A549 (cell line): Measurements from ENCODE around the gene PKP1. TPM values are rescaled to one million over a fixed set of nuclear protein-coding genes. Genes with fewer than 3 reads are reported as not detected.

Source experiments
- ATAC-seq, 2 experiments: fragments of 200-7000 bp in 1 of 2; fragments of >200 bp in 1 of 2; cut with Nextera tagmentation in 1 of 2; cut with Tn5 transposase in 1 of 2; 3 replicates each; pipeline versions ENCODE4 v1.8.0 to v1.9.1; 2018 to 2020; ENCODE audit warnings: mild to moderate bottlenecking in 1 of 2, moderate library complexity in 1 of 2
- CTCF ChIA-PET: fragments of 300-600 bp; sonication (Branson Sonifier 250); formaldehyde crosslinking; extraction: SDS; loops from one replicate; lab custom pipeline; 2021; ENCODE audit warnings: antibody characterized with exemption, inconsistent platforms; lab: Yijun Ruan, JAX
- POLR2A ChIA-PET: fragments of 350-600 bp; formaldehyde crosslinking; extraction: SDS; loops from one replicate; lab custom pipeline; 2021; ENCODE audit warnings: antibody characterized with exemption, inconsistent platforms; lab: Yijun Ruan, JAX
- DNase-seq, 2 experiments: peaks; one replicate each; pipeline versions ENCODE4 v3.0.0 to v3.0.0-alpha.2; 2011 to 2016; ENCODE audit warnings: low read depth in 1 of 2, low spot score in 1 of 2
- FAIRE-seq: peaks from 2 replicates; lab custom pipeline; 2011; peaks lifted over from hg19 to GRCh38; lab: Jason Lieb, UNC
- H3K27ac ChIP-seq, 2 experiments: fragments of >200 bp; sonication (Bioruptor Twin); formaldehyde crosslinking; 3 replicates each; pipeline ENCODE4 v1.5.1; 2016 to 2017
- H3K4me1 ChIP-seq: fragments of >200 bp; sonication (Bioruptor Twin); formaldehyde crosslinking; 3 replicates; pipeline ENCODE4 v1.6.1; 2016
- H3K4me2 ChIP-seq: fragments of >200 bp; sonication (Bioruptor Twin); formaldehyde crosslinking; 3 replicates; pipeline ENCODE4 v1.6.1; 2016
- H3K4me3 ChIP-seq: fragments of >200 bp; sonication (Bioruptor Twin); formaldehyde crosslinking; 3 replicates; pipeline ENCODE4 v1.5.1; 2016
- H3K9me3 ChIP-seq: fragments of >200 bp; sonication (Bioruptor Twin); formaldehyde crosslinking; 3 replicates; pipeline ENCODE4 v1.6.1; 2016
- ATOH8 ChIP-seq: fragments of 250-450 bp; sonication (Bioruptor Pico); IDR thresholded peaks from 2 replicates; pipeline ENCODE4 v1.5.0; 2020; ENCODE audit warnings: low read depth, mild to moderate bottlenecking, moderate library complexity
- CBX2 ChIP-seq: fragments of 200-600 bp; sonication (generic); IDR thresholded peaks from 2 replicates; pipeline ENCODE4 v1.6.1; 2016; ENCODE audit warnings: low read depth, mild to moderate bottlenecking, borderline replicate concordance
- CEBPB ChIP-seq, 2 experiments: fragments of >200 bp in 1 of 2; sonication (Bioruptor Twin) in 1 of 2; formaldehyde crosslinking in 1 of 2; IDR thresholded peaks; 2 replicates each; pipeline ENCODE4 v1.6.1; 2012 to 2016
- CHD2 ChIP-seq: fragments of 150-350 bp; IDR thresholded peaks from 2 replicates; pipeline ENCODE4 v1.6.1; 2014; ENCODE audit warnings: low read length; ENCODE audit not compliant: partially characterized antibody
- EHF ChIP-seq: fragments of 250-450 bp; sonication (Bioruptor Pico); IDR thresholded peaks from 2 replicates; pipeline ENCODE4 v1.5.0; 2020; ENCODE audit warnings: mild to moderate bottlenecking
- ELK1 ChIP-seq: fragments of 150-350 bp; IDR thresholded peaks from 2 replicates; pipeline ENCODE4 v1.6.1; 2014; ENCODE audit warnings: low read depth, mild to moderate bottlenecking, low read length
- FOSL2 ChIP-seq, 2 experiments: fragments of 450-650 bp in 1 of 2; fragments of >200 bp in 1 of 2; sonication (Bioruptor Twin) in 1 of 2; formaldehyde crosslinking; IDR thresholded peaks; 2 replicates each; pipeline versions ENCODE4 v1.5.0 to v1.6.1; 2016 to 2020; ENCODE audit warnings: mild to moderate bottlenecking in 1 of 2, moderate library complexity in 1 of 2
- FOXS1 ChIP-seq: fragments of 250-450 bp; sonication (Bioruptor Pico); IDR thresholded peaks from 2 replicates; pipeline ENCODE4 v1.5.0; 2020; ENCODE audit warnings: mild to moderate bottlenecking, moderate library complexity
- HDAC2 ChIP-seq: fragments of 200-600 bp; sonication (generic); IDR thresholded peaks from 2 replicates; pipeline ENCODE4 v1.6.1; 2016
- HOXA7 ChIP-seq: fragments of 250-450 bp; sonication (Bioruptor Pico); IDR thresholded peaks from 2 replicates; pipeline ENCODE4 v1.5.0; 2020; ENCODE audit warnings: mild to moderate bottlenecking, moderate library complexity
- HOXB13 ChIP-seq: fragments of 250-450 bp; sonication (Bioruptor Pico); IDR thresholded peaks from 2 replicates; pipeline ENCODE4 v1.5.0; 2020; ENCODE audit warnings: low read depth, mild to moderate bottlenecking, moderate library complexity
- HOXB5 ChIP-seq: fragments of 250-450 bp; sonication (Bioruptor Pico); IDR thresholded peaks from 2 replicates; pipeline ENCODE4 v1.5.0; 2020; ENCODE audit warnings: mild to moderate bottlenecking, moderate library complexity
- JUNB ChIP-seq: fragments of >200 bp; sonication (Bioruptor Twin); formaldehyde crosslinking; IDR thresholded peaks from 2 replicates; pipeline ENCODE4 v1.6.1; 2016
- MAFK ChIP-seq: fragments of 450-650 bp; IDR thresholded peaks from 2 replicates; pipeline ENCODE4 v1.6.1; 2014; ENCODE audit not compliant: partially characterized antibody
- MAX ChIP-seq: IDR thresholded peaks from 2 replicates; pipeline ENCODE4 v1.6.1; 2012
- NFE2L2 ChIP-seq: fragments of 150-350 bp; conservative IDR thresholded peaks from 2 replicates; pipeline ENCODE4 v1.6.1; 2014; ENCODE audit warnings: low read length
- NPAS2 ChIP-seq: fragments of 250-450 bp; sonication (Bioruptor Pico); IDR thresholded peaks from 2 replicates; pipeline ENCODE4 v1.8.0; 2022; ENCODE audit warnings: mild to moderate bottlenecking, moderate library complexity, borderline replicate concordance
- USF2 ChIP-seq: fragments of 450-650 bp; IDR thresholded peaks from 2 replicates; pipeline ENCODE4 v1.6.1; 2014; ENCODE audit warnings: antibody characterized with exemption
- ZC3H11A ChIP-seq: fragments of 450-650 bp; IDR thresholded peaks from 2 replicates; pipeline ENCODE4 v1.6.1; 2014; ENCODE audit warnings: antibody characterized with exemption, mild to moderate bottlenecking
- ZFP36 ChIP-seq: fragments of 450-650 bp; IDR thresholded peaks from 2 replicates; pipeline ENCODE4 v1.6.1; 2014; ENCODE audit warnings: borderline replicate concordance; ENCODE audit not compliant: partially characterized antibody
- ZNF302 ChIP-seq: fragments of 250-450 bp; sonication (Bioruptor Pico); IDR thresholded peaks from 2 replicates; pipeline ENCODE4 v1.9.0; 2021; ENCODE audit warnings: inconsistent platforms, mild to moderate bottlenecking, moderate library complexity
- ZSCAN20 ChIP-seq: fragments of 250-450 bp; sonication (Bioruptor Pico); IDR thresholded peaks from 2 replicates; pipeline ENCODE4 v1.8.0; 2022; ENCODE audit warnings: mild to moderate bottlenecking, moderate library complexity
- WGBS: methylation state at CpG from one replicate; pipeline ENCODE4 v1.1.6; 2017; ENCODE audit errors: missing lambda C conversion rate; 5-methylcytosine and 5-hydroxymethylcytosine counted together
- polyA plus RNA-seq, 4 experiments: library from polyadenylated mRNA; depleted of rRNA in 3 of 4; stranded (reverse); fragments of >200 nt; fragmentation: RNase III in 1 of 4; extraction: RNeasy Plus Mini Kit Qiagen cat#74134 plus additional on column Dnase treatment in 1 of 4; gene quantifications; 2 replicates in 3 of 4; 3 replicates in 1 of 4; pipeline ENCODE4 v1.2.3, GENCODE V29; 2011 to 2017
- TF ChIP-seq, protein P1 (sequence below): IDR thresholded peaks from 2 replicates; pipeline ENCODE4 v1.6.1; 2012; ENCODE audit warnings: low read depth, borderline replicate concordance
- TF ChIP-seq, protein P2 (sequence below): fragments of >200 bp; sonication (Bioruptor Twin); formaldehyde crosslinking; IDR thresholded peaks from 3 replicates; pipeline ENCODE4 v1.6.1; 2016

PKP1 gene
- polyA plus RNA-seq, 2 of the 4 experiments (the other 2 are of a cell fraction) = not detected

- ChIA-PET POLR2A (no interaction called here), CTCF (interaction anchor here (0.7 to 8.4 kb wide), 9 partner anchors 13 to 96 kb away, joined by 3 to 79 read pairs (median 4); no protein-coding TSS in a partner anchor)
- peak overlapping the region; percentile 73 to 90 for H3K27ac ChIP-seq
- DNase-seq (peak in 1 of 2 experiments; percentile 68), FAIRE-seq (no peak)
- H3K4me2 ChIP-seq = peak overlapping the region; percentile 65
- no peak for TF ChIP-seq CEBPB (IDR thresholded peaks at IDR 0.05)
- TF ChIP-seq NFE2L2 = peak; percentile 76
- TF ChIP-seq MAX = peak; percentile 44; the same call in 1 of the 2 replicates
- TF ChIP-seq MAFK = peak; percentile 57
- TF ChIP-seq ZC3H11A = no peak
- no peak for TF ChIP-seq FOXS1 (CRISPR knock-in tag)
- no peak for TF ChIP-seq FOSL2 (IDR thresholded peaks at IDR 0.05)
- peak; percentile 70 for TF ChIP-seq FOSL2 (CRISPR knock-in tag; IDR thresholded peaks at IDR 0.05)
- TF ChIP-seq, all 56 proteins: peak for 4
- Histone ChIP-seq H3K9me3 (no peaks in the 10 kb centered on the region), H3K4me3 (no peak overlapping the region), H3K4me1 (peaks cover 48% of the 10 kb centered on the region)
- peak in 1 of 2 experiments; percentile 70; a peak in 3 of 6 replicates for ATAC-seq
- WGBS = 78% methylated on average over 14 of the region's 14 CpGs
Observed at GRCh38 chr1:201267481-201268229, 15.7 kb upstream of the PKP1 start.

DNA sequence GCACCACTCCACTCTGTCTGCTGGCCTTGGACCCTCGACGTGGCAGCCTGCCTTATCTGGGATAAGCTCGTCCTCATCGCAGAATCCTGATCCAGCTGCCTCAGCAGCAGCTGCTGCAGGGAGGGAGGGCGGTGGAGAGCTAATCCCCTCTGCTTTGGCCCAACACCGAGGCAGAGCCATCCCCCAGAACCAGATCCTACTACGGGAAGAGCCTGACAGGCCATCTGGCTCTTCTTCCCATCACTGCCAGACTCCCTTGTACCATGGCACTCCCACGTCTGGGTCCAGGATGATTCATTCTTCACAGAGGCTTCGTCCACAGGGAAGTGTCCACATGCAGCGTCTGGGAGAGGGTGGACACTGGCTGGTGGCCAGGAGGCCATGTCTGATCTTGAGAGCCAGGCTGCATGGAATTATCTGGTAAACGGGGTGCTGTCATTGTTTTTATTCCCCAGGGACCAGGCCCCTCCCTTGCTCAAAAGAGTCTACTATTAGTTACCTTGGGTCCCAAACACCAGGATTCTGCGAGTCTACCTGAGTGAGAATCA is 14.6 kb upstream of the PKP1 start:
- H3K4me2 ChIP-seq = peak overlapping the region; percentile 65
- WGBS = 41% methylated on average over 12 of the region's 12 CpGs
- peak overlapping the region; percentile 73 to 90 for H3K27ac ChIP-seq
- POLR2A ChIA-PET = no interaction called here
- peaks cover 48% of the 10 kb centered on the region for H3K4me1 ChIP-seq
- FAIRE-seq (no peak), DNase-seq (peak; percentile 54 to 87), ATAC-seq (peak; percentile 73 to 84)
- no peaks in the 10 kb centered on the region for H3K9me3 ChIP-seq
- CTCF ChIA-PET = interaction anchor here (1.0 to 8.4 kb wide), 7 partner anchors 14 to 105 kb away, joined by 3 to 79 read pairs (median 8); no protein-coding TSS in a partner anchor
- TF ChIP-seq HOXA7 (CRISPR knock-in tag) (no peak), USF2 (no peak), ZFP36 (no peak), MAX (peak; percentile 98), CHD2 (no peak), HOXB13 (CRISPR knock-in tag) (no peak), ZSCAN20 (CRISPR knock-in tag) (no peak), FOSL2 (IDR thresholded peaks at IDR 0.05) (no peak), FOSL2 (CRISPR knock-in tag; IDR thresholded peaks at IDR 0.05) (peak; percentile 84), CBX2 (no peak), JUNB (peak; percentile 47; the same call in 1 of the 2 replicates), ATOH8 (CRISPR knock-in tag) (no peak), HOXB5 (CRISPR knock-in tag) (peak; percentile 47; the same call in 1 of the 2 replicates)
- TF ChIP-seq, protein P1, sequence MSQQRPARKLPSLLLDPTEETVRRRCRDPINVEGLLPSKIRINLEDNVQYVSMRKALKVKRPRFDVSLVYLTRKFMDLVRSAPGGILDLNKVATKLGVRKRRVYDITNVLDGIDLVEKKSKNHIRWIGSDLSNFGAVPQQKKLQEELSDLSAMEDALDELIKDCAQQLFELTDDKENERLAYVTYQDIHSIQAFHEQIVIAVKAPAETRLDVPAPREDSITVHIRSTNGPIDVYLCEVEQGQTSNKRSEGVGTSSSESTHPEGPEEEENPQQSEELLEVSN = peak; percentile 90
- no peak overlapping the region for H3K4me3 ChIP-seq

DNA sequence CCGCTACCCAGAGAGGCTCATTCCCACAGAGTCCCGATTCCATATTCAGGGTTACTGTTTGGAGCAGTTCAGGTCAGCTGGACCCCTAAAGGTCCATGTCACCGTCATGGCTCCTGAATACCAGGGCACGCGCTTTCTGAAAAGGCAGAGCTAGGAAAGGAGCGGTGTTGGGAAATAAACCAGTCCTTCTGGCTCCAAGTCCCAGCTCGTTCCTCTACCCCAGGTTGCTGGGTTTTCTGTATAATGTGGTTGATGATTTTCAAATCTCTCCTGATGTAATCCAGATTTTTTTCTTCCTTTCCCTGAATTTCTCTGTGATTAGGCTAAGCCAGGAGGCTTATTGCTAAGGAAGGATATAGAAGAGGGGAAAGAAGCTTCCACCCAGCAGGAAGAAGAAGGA is 14.0 kb upstream of the PKP1 start:
- no peak for ATAC-seq
- FAIRE-seq = no peak
- peaks cover 49% of the 10 kb centered on the region for H3K4me1 ChIP-seq
- 95% methylated on average over 7 of the region's 7 CpGs for WGBS
- no peak overlapping the region for H3K4me3 ChIP-seq
- H3K9me3 ChIP-seq = no peaks in the 10 kb centered on the region
- CTCF ChIA-PET = interaction anchor here (1.0 to 8.4 kb wide), 6 partner anchors 13 to 105 kb away, joined by 3 to 79 read pairs (median 5); no protein-coding TSS in a partner anchor
- POLR2A ChIA-PET = no interaction called here
- peak overlapping the region; percentile 73 to 90 for H3K27ac ChIP-seq
- H3K4me2 ChIP-seq = peak overlapping the region; percentile 65
- DNase-seq = no peak
- TF ChIP-seq, protein P2, sequence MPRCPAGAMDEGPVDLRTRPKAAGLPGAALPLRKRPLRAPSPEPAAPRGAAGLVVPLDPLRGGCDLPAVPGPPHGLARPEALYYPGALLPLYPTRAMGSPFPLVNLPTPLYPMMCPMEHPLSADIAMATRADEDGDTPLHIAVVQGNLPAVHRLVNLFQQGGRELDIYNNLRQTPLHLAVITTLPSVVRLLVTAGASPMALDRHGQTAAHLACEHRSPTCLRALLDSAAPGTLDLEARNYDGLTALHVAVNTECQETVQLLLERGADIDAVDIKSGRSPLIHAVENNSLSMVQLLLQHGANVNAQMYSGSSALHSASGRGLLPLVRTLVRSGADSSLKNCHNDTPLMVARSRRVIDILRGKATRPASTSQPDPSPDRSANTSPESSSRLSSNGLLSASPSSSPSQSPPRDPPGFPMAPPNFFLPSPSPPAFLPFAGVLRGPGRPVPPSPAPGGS = no peak
- TF ChIP-seq CEBPB (IDR thresholded peaks at IDR 0.05) (no peak), FOSL2 (IDR thresholded peaks at IDR 0.05) (no peak), FOSL2 (CRISPR knock-in tag; IDR thresholded peaks at IDR 0.05) (no peak), NPAS2 (CRISPR knock-in tag) (no peak), HDAC2 (no peak), EHF (no peak), ZNF302 (CRISPR knock-in tag) (no peak), ELK1 (no peak)
- TF ChIP-seq, protein P1 = no peak
